ENCODE results near the gene KLHL25.

The KLHL25 gene

GRCh38 chr15:85828126-85828525, 33.4 kb upstream of the KLHL25 start:
- no peak overlapping the region for H3K4me3 ChIP-seq (ENCODE audit: low read depth, low read length)
- POLR2A ChIA-PET = no interaction called here
- CTCF ChIA-PET = interaction anchor here (1.0 to 9.2 kb wide), 4 partner anchors 11 to 98 kb away, joined by 4 to 101 read pairs (median 6); no protein-coding TSS in a partner anchor
- no peak for DNase-seq (ENCODE audit: low read depth, low spot score)
- no peak for TF ChIP-seq CTCF (IDR thresholded peaks at IDR 0.05; ENCODE audit: insufficient read depth, low read length, missing control alignments)

- no peak for DNase-seq (ENCODE audit: low read depth, low spot score)
- ChIA-PET POLR2A (interaction anchor here (0.6 kb wide), 1 partner anchor 9 kb away, joined by 3 read pairs; no protein-coding TSS in a partner anchor), CTCF (interaction anchor here (1.0 to 9.2 kb wide), 4 partner anchors 9 to 97 kb away, joined by 4 to 101 read pairs (median 6); no protein-coding TSS in a partner anchor)
Observed at GRCh38 chr15:85826756-85827515, 32.2 kb upstream of the KLHL25 start.

GRCh38 chr15:85825719-85826118, 31.0 kb upstream of the KLHL25 start:
- CTCF ChIA-PET = interaction anchor here (1.0 to 9.2 kb wide), 3 partner anchors 8 to 13 kb away, joined by 3 to 101 read pairs (median 6); no protein-coding TSS in a partner anchor

More at GRCh38 chr15:85826756-85827515, 32.2 kb upstream of the KLHL25 start:
- TF ChIP-seq CTCF (IDR thresholded peaks at IDR 0.05; ENCODE audit: insufficient read depth, low read length, missing control alignments) = no peak
- H3K4me3 ChIP-seq (ENCODE audit: low read depth, low read length) = no peak overlapping the region

GRCh38 chr15:85825118-85825517, 30.4 kb upstream of the KLHL25 start:
- POLR2A ChIA-PET = no interaction called here
- CTCF ChIA-PET = interaction anchor here (1.0 to 9.2 kb wide), 2 partner anchors 10 to 14 kb away, joined by 3 to 101 read pairs; no protein-coding TSS in a partner anchor
- H3K4me3 ChIP-seq (ENCODE audit: low read depth, low read length) = no peak overlapping the region
- DNase-seq (ENCODE audit: low read depth, low spot score) = no peak
- no peak for TF ChIP-seq CTCF (IDR thresholded peaks at IDR 0.05; ENCODE audit: insufficient read depth, low read length, missing control alignments)

More at GRCh38 chr15:85825719-85826118, 31.0 kb upstream of the KLHL25 start:
- no peak overlapping the region for H3K4me3 ChIP-seq (ENCODE audit: low read depth, low read length)
- no peak for DNase-seq (ENCODE audit: low read depth, low spot score)
- no peak for TF ChIP-seq CTCF (IDR thresholded peaks at IDR 0.05; ENCODE audit: insufficient read depth, low read length, missing control alignments)
- POLR2A ChIA-PET = interaction anchor here (0.8 kb wide), 1 partner anchor 52 kb away, joined by 3 read pairs; no protein-coding TSS in a partner anchor

GRCh38 chr15:85821545-85821944, 26.8 kb upstream of the KLHL25 start:
- DNase-seq (ENCODE audit: low read depth, low spot score) = no peak
- no peak overlapping the region for H3K4me3 ChIP-seq (ENCODE audit: low read depth, low read length)
- CTCF ChIA-PET = interaction anchor here (1.0 to 2.3 kb wide), 3 partner anchors 10 to 19 kb away, joined by 3 to 9 read pairs (median 6); no protein-coding TSS in a partner anchor
- POLR2A ChIA-PET = no interaction called here
- TF ChIP-seq CTCF (IDR thresholded peaks at IDR 0.05; ENCODE audit: insufficient read depth, low read length, missing control alignments) = no peak

GRCh38 chr15:85819938-85820337, 25.2 kb upstream of the KLHL25 start:
- no peak for TF ChIP-seq CTCF (IDR thresholded peaks at IDR 0.05; ENCODE audit: insufficient read depth, low read length, missing control alignments)
- H3K4me3 ChIP-seq (ENCODE audit: low read depth, low read length) = no peak overlapping the region
- DNase-seq (ENCODE audit: low read depth, low spot score) = no peak
- ChIA-PET POLR2A (no interaction called here), CTCF (interaction anchor here (0.8 to 2.3 kb wide), 3 partner anchors 12 to 21 kb away, joined by 4 to 8 read pairs (median 7); no protein-coding TSS in a partner anchor)

All from AG04449 (cell line).